Superior temporal gyrus (tissue), 1 donor: ENCODE results near the gene EFNA5.

ENCODE experiments used
- DNase-seq: peaks from one replicate; pipeline ENCODE4 v3.0.0-alpha.2; 2016; ENCODE audit errors: extremely low spot score

The EFNA5 gene

DNA sequence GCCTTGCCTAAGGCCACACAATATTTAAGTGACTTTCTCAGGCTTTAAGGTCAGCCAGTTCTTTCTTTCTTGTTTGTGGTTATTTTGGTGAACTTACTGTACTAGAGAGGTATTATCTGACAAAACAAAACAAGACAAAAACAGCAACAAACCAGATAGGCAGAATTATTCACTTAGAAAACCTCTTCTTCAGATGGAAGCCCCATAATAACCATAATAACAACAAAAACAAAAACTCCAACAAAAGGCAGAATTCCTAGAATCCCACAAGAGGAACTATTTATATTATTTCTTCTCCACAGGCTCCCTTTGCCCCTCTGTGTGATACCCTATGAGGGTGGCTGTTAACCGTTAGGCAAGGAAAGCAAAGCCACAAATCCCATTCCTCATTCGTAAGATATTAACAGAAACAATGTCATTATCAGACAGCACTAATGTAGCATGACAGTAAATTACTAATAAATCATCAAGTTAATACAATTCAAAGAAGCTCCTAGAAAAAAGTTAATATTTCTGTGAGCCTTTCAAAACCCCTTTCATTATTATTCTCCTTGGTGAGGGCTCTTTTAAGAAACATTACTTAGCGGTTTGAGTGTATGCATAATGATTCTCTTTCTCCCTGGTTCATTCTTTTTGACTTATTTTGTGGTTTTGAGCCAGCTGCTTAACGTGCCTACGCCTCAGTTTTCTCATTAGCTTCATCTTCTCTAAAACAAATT lies 274.9 kb downstream of the EFNA5 start:
- no peak for DNase-seq

DNA sequence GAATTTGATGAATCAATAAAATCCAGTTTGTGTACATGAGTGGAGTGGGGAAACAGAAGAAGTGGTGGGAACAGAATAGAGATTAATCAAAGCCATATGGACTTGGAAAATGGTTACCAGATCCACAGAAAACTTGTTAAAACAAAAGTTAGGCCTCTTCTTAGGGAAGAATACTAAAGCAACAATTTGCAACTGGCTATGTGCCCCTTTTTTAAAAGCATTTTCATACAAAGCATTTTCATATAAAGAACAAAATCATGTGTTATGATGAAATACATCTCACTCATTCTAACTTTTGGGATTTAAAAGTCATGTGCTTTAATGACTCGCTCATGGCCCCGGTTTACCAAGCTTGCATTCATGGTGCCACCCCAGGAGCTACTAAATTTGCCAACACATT lies 276.9 kb downstream of the EFNA5 start:
- no peak for DNase-seq

DNA sequence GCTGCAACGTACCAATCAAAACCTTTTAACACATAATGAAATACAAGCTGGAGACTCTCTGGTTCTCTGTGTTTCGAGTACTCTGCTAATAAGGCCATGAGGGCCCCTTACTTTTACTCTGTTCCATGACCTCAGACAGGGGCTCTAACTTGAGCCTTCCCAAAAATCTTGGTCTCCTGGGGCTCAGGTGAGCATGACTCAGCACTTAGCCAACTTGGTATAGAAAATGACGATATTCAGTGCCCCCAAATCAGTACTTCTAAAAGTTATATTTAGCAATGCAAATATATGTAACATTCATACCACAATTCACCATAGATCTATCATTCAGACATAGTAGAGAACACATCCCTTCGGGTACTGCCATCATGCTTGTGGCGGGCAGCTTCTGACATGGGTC lies 278.9 kb downstream of the EFNA5 start:
- DNase-seq, result no peak

DNA sequence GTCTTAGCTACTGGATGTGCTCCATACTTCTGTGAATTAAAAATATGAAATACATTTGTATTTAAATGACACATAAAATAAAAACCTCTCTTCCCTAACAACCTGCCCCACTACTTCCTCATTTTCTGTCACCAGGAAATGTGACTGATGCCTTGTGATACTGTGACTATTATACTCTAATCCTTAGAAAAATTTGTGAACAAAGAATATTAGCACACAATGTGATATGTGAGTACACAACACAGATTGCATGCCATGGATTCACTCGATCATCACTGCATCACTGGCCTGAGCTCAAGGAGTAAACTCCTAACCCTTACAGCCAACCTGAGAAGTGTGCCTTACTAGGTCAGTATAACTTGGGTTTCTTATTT lies 281.0 kb downstream of the EFNA5 start:
- no peak for DNase-seq

DNA sequence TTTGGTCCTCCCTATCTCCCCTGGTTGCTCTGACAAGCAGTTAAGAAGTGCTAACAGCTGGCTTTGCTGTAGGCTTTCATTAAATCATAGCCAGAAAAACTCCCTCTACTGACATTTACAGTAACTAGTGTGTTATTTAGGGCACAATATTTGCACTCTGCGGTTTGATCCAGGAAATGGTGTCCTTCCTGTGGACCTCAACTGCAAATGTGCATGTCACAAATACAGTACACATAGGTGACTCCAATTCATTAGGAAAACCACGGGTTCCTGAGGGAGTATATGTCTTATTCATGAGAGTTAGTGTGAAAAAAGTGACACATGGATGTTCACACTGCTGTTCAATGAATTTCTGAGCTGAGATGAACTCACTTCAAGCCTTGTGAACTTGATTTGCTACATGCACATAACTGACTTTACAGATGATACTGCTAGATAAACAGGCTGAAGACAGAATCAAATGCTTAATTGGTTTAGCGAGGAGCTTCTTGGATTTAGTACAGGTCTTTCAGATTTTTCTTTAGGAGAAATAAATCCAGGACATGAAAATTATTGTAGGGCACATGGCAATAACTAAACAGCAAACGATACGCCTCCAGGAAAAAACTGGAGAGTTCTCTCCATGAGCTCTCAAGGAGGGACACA lies 281.5 kb downstream of the EFNA5 start:
- DNase-seq, result no peak

DNA sequence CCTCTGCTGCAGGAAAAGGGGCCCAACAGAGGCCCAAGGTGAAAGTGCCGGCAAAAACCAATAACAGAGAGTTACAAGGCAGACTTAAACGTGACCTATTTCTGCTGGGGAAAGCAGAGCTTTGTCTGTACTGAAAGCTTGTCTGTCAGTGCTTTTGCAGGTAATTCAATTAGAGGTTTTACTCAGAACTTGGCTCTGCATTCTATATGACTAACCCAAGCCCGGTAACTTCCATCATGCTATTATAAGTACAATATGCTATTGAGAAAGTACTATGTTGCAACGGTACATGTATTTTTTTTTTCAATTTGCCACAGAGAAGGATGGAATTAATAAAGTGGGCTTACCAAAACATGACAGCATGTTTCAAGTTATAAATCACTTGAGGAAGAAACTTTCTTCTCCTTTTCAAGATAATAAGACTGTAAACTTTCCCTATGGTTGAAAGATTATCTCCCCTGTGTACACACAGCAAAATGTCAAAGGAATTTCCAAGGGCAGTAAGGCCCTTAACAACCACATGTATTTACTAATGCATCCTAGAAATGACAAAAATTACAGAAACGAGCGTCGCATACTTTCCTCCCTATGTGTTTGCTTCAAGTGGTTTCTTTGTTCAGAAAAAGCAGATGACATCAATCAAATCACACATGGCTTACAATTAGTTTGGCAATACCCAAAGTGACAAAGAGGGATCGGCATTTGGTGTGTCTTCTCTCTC lies 282.4 kb downstream of the EFNA5 start:
- DNase-seq, result no peak

DNA sequence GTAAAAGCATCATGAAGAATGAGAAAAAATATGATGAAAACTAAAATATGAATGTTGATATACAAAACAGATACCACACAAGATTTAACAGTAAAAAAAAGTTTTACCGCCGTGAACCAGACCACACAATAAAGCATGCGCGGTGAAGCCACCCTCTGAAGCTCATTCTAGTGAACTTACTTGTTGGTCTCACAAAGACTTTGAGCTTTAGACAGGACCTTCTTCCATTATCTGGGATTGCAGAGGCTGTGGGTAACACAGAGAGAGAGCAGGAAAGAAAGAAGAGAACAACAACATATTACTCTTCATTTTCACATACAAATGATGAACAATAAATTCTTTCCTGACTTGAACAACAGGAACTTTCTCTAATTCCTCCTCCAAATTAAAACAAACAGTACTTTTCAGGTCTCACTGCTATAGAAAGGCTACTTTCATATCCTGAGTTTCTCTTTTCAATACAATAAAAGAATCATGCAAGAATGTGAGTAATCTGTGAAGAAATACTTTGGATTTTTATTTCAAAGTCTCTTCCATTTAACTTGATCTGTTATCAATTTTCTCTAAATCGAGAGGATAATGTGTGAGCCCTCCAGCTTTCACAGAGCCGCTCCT lies 283.1 kb downstream of the EFNA5 start:
- no peak for DNase-seq

DNA sequence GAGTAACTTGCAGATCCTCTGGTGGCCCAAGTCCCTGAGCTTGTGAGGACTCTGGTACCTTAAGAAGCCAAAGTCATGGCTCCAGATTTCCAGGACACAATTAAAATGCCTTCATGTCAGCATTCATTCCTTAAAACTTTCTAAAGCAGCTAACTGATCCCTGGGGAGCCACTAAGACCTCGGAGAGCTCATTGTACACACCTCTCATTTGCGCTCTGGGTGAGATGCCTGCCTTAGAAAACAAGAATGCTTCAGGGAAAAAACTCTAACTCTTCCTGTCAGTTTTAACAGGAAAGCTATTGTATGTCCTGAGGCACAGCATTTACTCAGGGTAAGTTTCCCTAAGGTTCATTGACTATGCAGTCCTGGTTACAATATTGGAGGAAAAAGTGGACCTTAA lies 285.0 kb downstream of the EFNA5 start:
- no peak for DNase-seq

DNA sequence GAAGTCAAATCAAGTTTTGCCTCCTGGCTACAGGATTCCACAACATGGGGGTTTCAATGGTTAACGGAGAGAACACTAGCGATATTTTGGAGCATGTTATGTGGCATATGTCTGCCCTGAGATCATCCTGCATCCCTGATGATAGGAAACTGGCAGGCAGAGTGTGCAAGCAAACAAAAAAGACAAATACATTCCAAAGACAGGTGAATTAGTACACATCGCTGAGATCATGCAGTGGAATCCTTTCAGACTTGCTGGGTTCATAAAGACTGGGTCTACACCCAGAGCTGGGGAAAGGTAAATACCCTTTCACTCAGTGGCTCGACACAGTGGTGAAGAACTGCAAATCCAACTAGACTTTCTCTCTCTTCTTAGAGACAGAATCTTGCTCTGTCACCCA lies 286.5 kb downstream of the EFNA5 start:
- no peak for DNase-seq

DNA sequence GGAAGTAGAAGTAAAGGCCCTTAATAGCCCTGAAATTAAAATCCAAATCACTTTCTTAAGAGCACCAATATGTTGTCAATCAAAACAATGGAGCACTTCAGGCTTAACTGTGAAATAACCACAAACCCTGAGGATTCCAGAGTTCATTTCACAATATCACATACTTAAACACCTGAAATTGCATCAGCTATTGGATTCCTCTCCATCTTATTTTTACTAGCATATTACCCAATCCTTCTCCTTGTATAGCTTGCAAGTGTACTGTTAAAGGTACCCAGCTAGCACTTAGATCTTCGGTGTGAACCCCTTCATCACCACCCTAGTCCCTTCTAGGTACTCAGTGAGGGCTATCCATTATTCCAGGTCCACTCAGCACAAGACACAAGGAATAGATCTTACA lies 287.3 kb downstream of the EFNA5 start:
- no peak for DNase-seq

DNA sequence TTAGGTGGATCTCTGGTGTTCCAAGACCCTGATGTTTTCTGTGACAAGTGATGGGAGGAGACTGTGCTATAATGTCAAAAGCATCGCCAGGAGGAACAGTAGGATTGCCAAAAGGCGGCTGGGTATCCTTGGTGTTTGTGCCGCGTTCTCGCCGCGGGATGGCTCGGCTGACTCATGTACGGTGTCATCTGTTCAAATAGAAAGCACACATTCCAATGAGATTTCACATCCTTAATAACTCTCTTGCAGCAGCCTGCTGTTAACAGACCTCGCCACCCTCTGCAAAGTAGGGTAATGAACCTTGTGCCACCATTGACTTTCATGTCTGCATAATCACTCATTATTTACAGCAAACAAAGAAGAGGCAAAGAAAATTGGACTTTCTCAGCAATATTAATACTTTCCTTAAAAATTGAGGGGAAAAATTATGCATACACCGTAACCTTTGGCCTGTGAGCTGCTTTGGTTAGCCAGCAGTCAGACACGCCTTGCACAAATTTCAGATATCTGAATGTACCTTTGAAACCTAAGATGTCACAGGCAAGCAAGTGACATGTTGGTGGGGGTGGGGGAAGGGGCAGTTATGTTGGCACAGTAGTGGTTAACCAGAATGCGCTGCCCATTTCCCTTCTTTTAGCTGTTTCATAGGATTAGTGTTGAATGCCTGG lies 289.4 kb downstream of the EFNA5 start:
- DNase-seq, result no peak

DNA sequence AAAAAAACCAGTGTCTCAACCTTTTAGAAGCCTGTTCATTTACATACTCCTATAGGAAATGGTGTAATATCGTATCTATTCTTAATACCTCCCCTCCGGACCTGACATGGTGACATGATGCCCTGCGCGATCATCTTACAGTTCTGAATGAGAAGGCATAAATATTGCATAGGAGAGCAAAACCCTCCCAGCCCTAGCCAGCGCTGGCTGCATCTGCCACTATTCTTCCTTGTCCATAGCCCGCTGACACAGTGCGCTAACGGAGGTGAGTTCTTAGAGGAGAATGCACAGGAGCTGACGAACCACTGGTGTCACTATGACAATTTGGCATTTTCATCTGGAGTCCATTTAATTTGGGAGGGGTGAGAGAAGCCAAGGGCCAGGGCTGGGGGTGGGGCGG lies 290.1 kb downstream of the EFNA5 start:
- no peak for DNase-seq

DNA sequence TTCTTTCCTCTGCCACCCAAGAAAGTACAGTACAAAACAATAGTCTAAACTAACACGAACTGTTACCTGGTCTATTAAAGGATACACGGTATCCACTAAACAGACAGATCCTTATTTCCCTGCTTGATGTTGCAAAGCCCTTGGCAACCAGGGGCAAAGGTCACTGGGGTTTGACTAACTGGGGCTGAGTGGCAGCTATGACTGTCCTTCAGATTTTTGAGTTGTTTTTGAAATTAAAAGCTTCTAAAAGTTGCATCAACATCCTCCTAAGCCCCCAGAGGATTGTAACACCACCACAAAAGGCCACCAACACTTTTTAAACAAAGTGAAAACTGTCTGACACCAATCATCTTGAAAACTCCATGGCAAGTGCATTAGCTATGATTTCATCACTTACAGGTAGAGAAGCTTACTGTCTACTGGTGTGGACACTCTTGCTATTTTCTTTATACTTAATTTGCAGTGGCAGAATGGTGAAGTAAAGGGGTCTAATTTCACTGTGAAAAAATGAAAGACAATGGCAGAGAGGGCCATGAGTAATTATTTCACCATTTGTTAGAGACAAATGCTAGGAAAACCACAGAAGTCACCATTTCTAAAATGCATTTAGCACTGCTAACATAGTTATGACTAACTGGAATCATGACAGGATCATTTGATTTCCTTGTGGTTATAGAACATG lies 292.4 kb downstream of the EFNA5 start:
- no peak for DNase-seq

DNA sequence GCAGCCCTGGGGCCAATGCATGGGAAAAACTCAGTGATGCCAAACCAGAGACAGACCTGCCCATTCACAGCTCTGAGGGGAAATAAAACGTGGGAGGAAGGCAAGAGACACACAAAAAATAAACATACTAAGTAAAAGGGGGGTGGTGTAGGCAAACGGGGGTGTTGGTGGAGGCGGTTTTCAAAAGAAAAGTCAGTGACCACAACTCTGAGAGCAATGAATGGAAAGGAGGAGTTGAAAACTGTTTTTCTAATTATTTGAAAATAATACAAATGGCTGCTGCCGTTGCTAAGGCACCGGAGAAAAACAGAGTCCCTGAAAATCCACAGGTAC lies 293.5 kb downstream of the EFNA5 start:
- no peak for DNase-seq

DNA sequence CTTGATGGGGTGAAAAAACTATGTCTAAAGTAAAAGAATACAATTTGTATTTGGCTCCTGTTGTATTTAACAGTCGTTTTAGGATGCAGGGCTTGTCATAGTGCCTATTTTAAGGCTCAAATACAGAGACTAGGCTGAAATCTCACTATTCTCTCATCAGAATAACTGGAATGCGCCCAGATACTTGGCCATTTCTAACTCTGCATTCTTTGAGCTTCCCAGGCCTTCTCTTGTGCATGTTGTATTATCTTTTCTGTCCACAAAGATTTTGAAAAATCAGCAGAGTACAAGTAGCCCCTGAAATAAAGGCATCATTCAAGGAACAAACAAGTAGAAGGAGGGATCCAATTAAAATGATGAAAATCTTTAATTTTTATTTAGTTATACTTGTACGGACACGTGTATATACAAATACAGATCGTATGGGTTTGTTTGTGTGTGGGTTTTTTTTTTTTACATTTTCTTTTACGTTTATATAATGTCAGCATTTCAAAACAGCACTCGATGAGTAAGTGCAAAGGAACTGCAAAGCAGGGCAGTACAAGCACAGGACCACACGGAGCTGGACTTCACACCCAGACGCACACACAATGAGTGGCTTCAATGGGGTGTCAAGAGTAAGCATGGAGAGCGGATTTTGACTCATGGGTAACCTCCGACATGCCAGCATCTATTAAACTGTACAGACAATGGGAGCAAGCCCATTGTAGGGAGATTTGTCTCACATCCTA lies 294.0 kb downstream of the EFNA5 start:
- DNase-seq, result no peak

DNA sequence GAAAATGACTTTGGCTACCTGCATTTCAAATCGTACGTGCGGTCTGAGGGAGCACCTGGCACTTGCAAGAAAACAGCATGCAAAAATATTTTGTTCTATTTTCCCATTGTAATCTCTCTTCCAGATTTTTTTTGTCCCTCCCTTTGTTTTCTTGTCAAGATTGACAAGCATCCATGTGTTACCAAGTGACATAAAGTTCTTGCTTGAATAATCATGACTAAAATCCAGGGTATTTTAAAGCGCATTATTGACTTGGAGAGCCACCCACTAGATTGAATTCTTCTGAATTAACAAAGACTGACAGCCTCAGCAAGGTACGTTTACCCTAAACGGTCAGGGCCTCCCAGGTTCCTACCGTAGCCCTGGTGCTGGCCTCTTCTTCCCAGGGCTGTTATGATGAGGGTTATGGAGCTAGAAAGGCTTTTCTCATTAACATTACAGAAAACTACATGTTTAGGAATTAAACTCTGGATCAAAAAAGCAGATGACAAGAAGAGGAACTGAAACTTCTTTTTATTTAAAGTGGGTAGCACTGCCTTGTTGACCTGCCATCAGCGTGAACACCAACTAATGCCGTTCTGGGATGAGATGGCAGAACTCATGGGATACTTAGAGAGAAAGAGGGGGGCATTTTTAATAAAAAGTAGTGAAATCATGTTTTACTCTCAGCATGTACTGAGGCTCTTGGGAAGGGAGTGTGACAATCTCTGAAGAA lies 297.0 kb downstream of the EFNA5 start:
- no peak for DNase-seq

DNA sequence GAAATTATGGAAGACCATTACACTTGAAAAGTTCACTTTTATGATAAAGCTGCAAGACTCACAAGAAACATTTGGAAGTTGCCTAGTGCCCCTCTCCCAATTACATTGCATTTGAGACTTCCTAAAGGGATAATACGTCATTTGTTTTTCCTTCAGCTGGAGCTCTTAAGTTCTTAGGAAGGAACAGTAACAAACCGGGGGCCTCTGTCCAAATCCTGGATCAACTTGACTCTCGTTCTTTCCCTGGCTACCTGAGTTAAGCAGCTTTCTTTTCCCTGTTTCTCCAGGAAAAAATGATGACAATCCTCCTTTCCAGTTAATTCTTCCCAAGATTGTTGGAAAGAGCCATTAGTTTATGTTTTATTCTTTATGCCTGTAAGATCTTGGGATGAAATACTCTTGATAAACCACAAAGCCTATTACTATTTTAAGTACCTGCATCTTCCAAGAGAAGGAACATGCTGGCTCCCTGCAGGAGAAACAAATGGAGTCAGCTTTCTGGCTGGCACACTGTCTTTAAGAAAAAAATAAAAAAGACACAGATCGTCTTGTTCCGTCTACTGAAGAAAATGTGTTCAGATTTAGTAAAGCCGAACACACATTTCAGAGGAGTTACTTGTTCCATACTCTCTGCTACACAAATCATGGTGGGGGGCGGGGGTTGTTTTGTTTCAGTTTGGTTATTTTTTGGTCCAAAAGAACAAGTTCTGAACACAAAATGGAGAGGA lies 297.9 kb downstream of the EFNA5 start:
- DNase-seq, result peak; percentile 77

DNA sequence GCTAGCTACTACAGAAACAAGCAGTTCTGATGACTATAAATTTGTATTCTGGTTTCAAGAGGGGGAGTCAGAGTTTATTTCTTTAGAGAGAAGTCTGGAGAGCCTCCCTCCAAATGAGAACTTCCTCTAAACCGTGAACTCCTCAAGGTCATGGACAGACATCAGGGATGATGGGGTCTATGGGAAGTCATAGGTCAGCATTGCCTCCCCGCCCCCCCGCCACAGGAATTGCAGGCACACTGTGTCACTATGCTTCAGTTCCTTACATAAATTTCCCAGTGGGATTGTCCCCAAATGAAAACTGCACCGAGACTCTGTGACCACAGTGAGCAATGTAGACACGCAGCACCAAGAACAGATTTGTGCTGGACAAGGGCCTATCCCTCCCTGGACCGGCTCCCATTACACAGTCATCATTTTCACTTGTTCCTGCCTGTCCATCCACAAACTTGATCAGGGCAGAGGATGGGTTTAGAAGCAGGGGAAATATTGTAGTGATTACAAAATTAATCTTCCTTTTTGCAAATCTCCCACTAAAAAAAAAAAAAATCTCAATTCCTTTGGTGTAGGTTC lies 300.3 kb downstream of the EFNA5 start:
- no peak for DNase-seq

DNA sequence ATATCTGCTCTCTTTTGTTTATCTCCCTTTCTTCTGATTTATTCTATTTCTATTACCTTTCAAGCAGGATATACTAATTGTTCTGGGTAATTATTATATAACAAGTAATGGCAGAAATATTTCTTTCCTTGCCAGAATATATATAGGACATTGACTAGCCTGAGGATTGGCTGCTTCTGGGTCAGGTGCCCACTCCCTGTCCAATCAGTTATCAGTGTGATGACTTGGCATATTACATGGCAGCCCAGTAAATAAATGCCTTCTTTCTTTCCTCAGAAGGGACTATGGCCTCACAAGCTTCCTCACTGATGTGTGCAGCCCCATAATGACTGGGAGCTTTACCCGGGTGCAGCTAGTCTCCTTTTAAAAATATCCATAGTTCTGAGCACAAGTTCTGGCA lies 301.1 kb downstream of the EFNA5 start:
- DNase-seq, result no peak
